ENCODE results near the gene SNAPC5. TPM values are rescaled to one million over a fixed set of nuclear protein-coding genes. Genes with fewer than 3 reads are reported as not detected.
"Not testable (repeated sequence)": the region's sequence is repeated elsewhere in the genome, so short reads cannot be mapped to it uniquely, and the experiment has no call there.

SNAPC5 gene
- total and polyA plus RNA-seq, 10 of the 15 experiments (the other 5 are each of a cell fraction or from before 2014, with no cell fraction given) = 14.4 to 53.5 (median 36.9) TPM

DNA sequence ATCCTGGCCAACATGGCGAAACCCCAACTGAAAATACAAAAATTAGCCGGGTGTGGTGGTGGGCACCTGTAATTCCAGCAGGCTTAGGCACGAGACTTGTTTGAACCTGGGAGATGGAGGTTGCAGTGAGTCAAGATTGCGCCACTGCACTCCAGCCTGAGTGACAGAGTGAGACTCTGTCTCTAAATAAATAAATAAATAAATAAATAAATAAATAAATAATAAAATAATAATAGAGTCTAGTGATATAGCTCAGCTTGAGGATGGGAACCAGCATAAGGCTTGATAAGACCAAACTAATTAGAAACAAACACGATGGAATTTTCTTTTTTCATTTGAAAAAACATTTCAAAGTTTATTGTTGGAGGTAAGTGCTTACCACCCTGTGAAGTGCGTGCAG lies 36.3 kb downstream of the SNAPC5 start:
- H3K27me3 ChIP-seq (replicated peaks in 1 of 2; ENCODE audit: control insufficient read depth in 2 of 2, insufficient read depth in 2 of 2, low read length in 1 of 2); intact Hi-C loops (cut with micrococcal nuclease; ENCODE audit: unreplicated experiment); H3K4me1 ChIP-seq (ENCODE audit: control insufficient read depth, insufficient read depth, low read length); H2AFZ ChIP-seq (ENCODE audit: control insufficient read depth, low read depth, low read length); H3K4me2 ChIP-seq (ENCODE audit: control insufficient read depth, insufficient read depth); CTCF ChIA-PET; ATAC-seq; H3K9me3 ChIP-seq (replicated peaks; ENCODE audit: control insufficient read depth, insufficient read depth, low read length); BruUV-seq (replicated peaks); DNase-seq (ENCODE audit: low read depth, low spot score); H3K79me2 ChIP-seq (ENCODE audit: control insufficient read depth, insufficient read depth, low read length); H3K4me3 ChIP-seq; H4K20me1 ChIP-seq (ENCODE audit: control insufficient read depth, insufficient read depth); POLR2A ChIA-PET; H3K27ac ChIP-seq (ENCODE audit: control insufficient read depth, insufficient read depth); in situ Hi-C loops (cut with MboI); RAD21 ChIA-PET (ENCODE audit: unreplicated experiment); H3K9ac ChIP-seq (ENCODE audit: control insufficient read depth, insufficient read depth, low read length); FAIRE-seq: not testable (repeated sequence)
- SMC1A ChIA-PET (ENCODE audit: uncharacterized antibody, unreplicated experiment) = interaction anchor here (1.3 kb wide), 1 partner anchor 11 kb away, joined by 4 read pairs; no protein-coding TSS in a partner anchor
- H3K36me3 ChIP-seq (ENCODE audit: control insufficient read depth in 2 of 2, insufficient read depth in 2 of 2, low read length in 1 of 2) = peaks cover 0 to 23% of the 10 kb centered on the region in 2 experiments
- WGBS (ENCODE audit: insufficient coverage, insufficient replicate concordance, low lambda C conversion rate, missing lambda C conversion rate) = 99% methylated on average over 6 of the region's 6 CpGs

DNA sequence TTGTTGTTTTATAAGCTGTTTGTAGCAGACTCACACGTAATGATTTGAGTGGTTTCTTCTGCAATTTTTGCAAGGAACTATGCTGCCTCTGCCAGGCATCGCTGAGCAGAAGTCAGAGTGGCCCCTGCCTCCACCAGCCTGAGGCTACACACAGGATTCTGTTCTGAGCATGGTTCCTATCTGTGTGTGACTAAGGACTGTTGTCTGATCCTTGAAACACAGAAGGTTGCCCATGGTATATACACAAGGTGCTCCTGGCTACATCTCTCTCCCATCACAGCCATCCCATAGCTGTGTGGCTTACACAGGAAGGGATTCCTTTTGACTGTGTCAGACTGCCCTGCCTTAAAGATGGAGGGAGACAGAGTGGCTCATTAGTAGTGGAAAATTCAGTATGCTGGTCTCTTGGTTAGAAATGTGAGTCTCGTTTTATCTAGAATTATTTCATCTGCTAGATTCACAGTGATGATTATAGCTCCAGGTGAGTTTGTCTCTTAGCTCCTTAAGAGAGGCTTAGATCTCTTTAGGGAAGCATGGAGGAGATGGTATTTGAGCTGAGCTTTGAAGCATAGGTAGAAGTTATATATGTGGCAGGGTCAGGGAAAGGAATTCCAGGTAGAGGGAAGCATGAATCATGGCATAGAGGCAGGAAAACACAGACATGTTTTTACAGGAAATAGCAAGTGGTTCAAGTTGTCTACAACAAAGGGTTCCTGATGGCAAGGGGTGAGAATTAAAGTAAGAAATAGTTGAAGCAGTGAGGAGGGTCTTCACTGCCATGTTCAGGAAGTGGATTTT lies 37.5 kb downstream of the SNAPC5 start:
- no peak for DNase-seq (ENCODE audit: low read depth, low spot score)
- ATAC-seq = no peak
- H3K9me3 ChIP-seq (replicated peaks; ENCODE audit: control insufficient read depth, insufficient read depth, low read length) = no peaks in the 10 kb centered on the region
- ChIA-PET POLR2A (interaction anchor here (0.5 to 0.7 kb wide), 2 partner anchors 12 to 24 kb away, joined by 3 read pairs; no protein-coding TSS in a partner anchor), SMC1A (ENCODE audit: uncharacterized antibody, unreplicated experiment) (interaction anchor here (0.7 to 2.3 kb wide), 4 partner anchors 10 to 44 kb away, joined by 3 to 7 read pairs (median 5); no protein-coding TSS in a partner anchor), CTCF (interaction anchor here (1.0 to 1.9 kb wide), 2 partner anchors 32 to 38 kb away, joined by 5 read pairs; partner anchors contain the start of gene SNAPC5), RAD21 (ENCODE audit: unreplicated experiment) (interaction anchor here (0.7 to 1.3 kb wide), 2 partner anchors 14 to 32 kb away, joined by 3 to 5 read pairs; no protein-coding TSS in a partner anchor)
- peaks cover 0 to 28% of the 10 kb centered on the region in 2 experiments for H3K36me3 ChIP-seq (ENCODE audit: control insufficient read depth in 2 of 2, insufficient read depth in 2 of 2, low read length in 1 of 2)
- H3K4me1 ChIP-seq (ENCODE audit: control insufficient read depth, insufficient read depth, low read length) = no peaks in the 10 kb centered on the region
- no peak overlapping the region for H2AFZ ChIP-seq (ENCODE audit: control insufficient read depth, low read depth, low read length)
- no peaks in the 10 kb centered on the region for H4K20me1 ChIP-seq (ENCODE audit: control insufficient read depth, insufficient read depth)
- no peak overlapping the region for H3K4me3 ChIP-seq
- no peaks in the 10 kb centered on the region for H3K27me3 ChIP-seq (replicated peaks in 1 of 2; ENCODE audit: control insufficient read depth in 2 of 2, insufficient read depth in 2 of 2, low read length in 1 of 2)
- H3K79me2 ChIP-seq (ENCODE audit: control insufficient read depth, insufficient read depth, low read length) = no peaks in the 10 kb centered on the region
- no peak overlapping the region for H3K4me2 ChIP-seq (ENCODE audit: control insufficient read depth, insufficient read depth)
- intact Hi-C loops (cut with micrococcal nuclease; ENCODE audit: unreplicated experiment) (no loop called here), in situ Hi-C loops (cut with MboI) (no loop called here)
- H3K27ac ChIP-seq (ENCODE audit: control insufficient read depth, insufficient read depth) = no peak overlapping the region
- BruUV-seq (replicated peaks) = TSS peak; percentile 16
- peak; percentile 7 for FAIRE-seq
- H3K9ac ChIP-seq (ENCODE audit: control insufficient read depth, insufficient read depth, low read length) = no peak overlapping the region
- 51% methylated on average over 3 of the region's 3 CpGs for WGBS (ENCODE audit: insufficient coverage, insufficient replicate concordance, low lambda C conversion rate, missing lambda C conversion rate)
- no peak for TF ChIP-seq ZNF217 (IDR thresholded peaks at IDR 0.05)
- no peak for TF ChIP-seq TARDBP (IDR thresholded peaks at IDR 0.05; ENCODE audit: borderline replicate concordance)
- TF ChIP-seq, protein P1, sequence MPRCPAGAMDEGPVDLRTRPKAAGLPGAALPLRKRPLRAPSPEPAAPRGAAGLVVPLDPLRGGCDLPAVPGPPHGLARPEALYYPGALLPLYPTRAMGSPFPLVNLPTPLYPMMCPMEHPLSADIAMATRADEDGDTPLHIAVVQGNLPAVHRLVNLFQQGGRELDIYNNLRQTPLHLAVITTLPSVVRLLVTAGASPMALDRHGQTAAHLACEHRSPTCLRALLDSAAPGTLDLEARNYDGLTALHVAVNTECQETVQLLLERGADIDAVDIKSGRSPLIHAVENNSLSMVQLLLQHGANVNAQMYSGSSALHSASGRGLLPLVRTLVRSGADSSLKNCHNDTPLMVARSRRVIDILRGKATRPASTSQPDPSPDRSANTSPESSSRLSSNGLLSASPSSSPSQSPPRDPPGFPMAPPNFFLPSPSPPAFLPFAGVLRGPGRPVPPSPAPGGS (IDR thresholded peaks at IDR 0.05; ENCODE audit: borderline replicate concordance, insufficient read depth, low read depth, low read length, poor library complexity, severe bottlenecking) = no peak
- no peak for TF ChIP-seq MYC (IDR thresholded peaks at IDR 0.05; ENCODE audit: insufficient read depth, insufficient read length, insufficient replicate concordance, low read length, severe bottlenecking)
- TF ChIP-seq ZNF274 (IDR thresholded peaks at IDR 0.05; ENCODE audit: insufficient read depth, insufficient read length) = no peak
- TF ChIP-seq GABPA (IDR thresholded peaks at IDR 0.05; ENCODE audit: low read depth) = no peak
- TF ChIP-seq, protein P2, sequence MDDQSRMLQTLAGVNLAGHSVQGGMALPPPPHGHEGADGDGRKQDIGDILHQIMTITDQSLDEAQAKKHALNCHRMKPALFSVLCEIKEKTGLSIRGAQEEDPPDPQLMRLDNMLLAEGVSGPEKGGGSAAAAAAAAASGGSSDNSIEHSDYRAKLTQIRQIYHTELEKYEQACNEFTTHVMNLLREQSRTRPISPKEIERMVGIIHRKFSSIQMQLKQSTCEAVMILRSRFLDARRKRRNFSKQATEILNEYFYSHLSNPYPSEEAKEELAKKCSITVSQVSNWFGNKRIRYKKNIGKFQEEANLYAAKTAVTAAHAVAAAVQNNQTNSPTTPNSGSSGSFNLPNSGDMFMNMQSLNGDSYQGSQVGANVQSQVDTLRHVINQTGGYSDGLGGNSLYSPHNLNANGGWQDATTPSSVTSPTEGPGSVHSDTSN (IDR thresholded peaks at IDR 0.05; ENCODE audit: insufficient replicate concordance, low read depth, low read length) = no peak
- TF ChIP-seq, protein P3, sequence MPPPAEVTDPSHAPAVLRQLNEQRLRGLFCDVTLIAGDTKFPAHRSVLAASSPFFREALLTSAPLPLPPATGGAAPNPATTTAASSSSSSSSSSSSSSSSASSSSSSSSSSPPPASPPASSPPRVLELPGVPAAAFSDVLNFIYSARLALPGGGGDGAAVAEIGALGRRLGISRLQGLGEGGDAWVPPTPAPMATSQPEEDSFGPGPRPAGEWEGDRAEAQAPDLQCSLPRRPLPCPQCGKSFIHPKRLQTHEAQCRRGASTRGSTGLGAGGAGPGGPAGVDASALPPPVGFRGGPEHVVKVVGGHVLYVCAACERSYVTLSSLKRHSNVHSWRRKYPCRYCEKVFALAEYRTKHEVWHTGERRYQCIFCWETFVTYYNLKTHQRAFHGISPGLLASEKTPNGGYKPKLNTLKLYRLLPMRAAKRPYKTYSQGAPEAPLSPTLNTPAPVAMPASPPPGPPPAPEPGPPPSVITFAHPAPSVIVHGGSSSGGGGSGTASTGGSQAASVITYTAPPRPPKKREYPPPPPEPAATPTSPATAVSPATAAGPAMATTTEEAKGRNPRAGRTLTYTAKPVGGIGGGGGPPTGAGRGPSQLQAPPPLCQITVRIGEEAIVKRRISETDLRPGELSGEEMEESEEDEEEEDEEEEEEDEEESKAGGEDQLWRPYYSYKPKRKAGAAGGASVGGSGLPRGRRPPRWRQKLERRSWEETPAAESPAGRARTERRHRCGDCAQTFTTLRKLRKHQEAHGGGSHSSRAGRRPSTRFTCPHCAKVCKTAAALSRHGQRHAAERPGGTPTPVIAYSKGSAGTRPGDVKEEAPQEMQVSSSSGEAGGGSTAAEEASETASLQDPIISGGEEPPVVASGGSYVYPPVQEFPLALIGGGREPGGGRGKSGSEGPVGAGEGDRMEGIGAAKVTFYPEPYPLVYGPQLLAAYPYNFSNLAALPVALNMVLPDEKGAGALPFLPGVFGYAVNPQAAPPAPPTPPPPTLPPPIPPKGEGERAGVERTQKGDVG (CRISPR knock-in tag; IDR thresholded peaks at IDR 0.05) = no peak
- no peak for TF ChIP-seq CREB1 (IDR thresholded peaks at IDR 0.05; ENCODE audit: low read depth)

Measured in GM12878 (cell line).